ENCODE data around the gene SMOC2.

DNA sequence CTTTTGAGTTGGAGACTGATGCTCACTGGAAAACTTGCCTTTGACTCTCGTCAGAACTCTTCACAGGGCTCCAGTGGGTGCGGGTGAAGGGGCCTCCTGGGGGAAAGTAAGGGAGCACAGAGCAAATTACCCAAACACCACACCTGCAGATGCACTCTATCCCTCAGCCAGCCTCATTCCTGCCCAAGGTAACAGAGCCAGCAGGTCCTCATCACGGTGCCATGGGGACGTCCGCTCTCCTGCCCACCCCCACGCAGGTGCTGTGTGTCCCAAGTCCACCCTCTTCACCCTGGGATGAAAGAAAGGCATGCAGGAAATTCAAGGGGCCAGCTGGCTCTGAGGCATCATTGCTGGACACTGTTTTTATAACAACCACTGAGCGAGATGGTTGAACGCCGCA, 269.0 kb downstream of the SMOC2 start:
- TF ChIP-seq, protein P1, sequence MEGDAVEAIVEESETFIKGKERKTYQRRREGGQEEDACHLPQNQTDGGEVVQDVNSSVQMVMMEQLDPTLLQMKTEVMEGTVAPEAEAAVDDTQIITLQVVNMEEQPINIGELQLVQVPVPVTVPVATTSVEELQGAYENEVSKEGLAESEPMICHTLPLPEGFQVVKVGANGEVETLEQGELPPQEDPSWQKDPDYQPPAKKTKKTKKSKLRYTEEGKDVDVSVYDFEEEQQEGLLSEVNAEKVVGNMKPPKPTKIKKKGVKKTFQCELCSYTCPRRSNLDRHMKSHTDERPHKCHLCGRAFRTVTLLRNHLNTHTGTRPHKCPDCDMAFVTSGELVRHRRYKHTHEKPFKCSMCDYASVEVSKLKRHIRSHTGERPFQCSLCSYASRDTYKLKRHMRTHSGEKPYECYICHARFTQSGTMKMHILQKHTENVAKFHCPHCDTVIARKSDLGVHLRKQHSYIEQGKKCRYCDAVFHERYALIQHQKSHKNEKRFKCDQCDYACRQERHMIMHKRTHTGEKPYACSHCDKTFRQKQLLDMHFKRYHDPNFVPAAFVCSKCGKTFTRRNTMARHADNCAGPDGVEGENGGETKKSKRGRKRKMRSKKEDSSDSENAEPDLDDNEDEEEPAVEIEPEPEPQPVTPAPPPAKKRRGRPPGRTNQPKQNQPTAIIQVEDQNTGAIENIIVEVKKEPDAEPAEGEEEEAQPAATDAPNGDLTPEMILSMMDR (IDR thresholded peaks at IDR 0.05): no peak
- no peak for TF ChIP-seq POLR2A (IDR thresholded peaks at IDR 0.05)
